Neural cell (in vitro differentiated cells): ENCODE measurements around the gene BLMH. TPM values are rescaled to one million over a fixed set of nuclear protein-coding genes. Genes with fewer than 3 reads are reported as not detected.

ENCODE experiments used
- H2AFZ ChIP-seq: fragments of 200-600, 300-800 bp; sonication (generic), shearing (Covaris generic); 2 replicates; pipeline ENCODE4 v1.6.0; 2014; ENCODE audit warnings: low read depth, mild to moderate bottlenecking, antibody characterized with exemption, low read length, moderate library complexity
- H3F3A ChIP-seq: fragments of 200-600 bp; shearing (Covaris generic); 2 replicates; pipeline ENCODE4 v1.6.1; 2016; ENCODE audit warnings: mild to moderate bottlenecking, moderate library complexity, mixed read lengths, antibody characterized with exemption, low read length; ENCODE audit not compliant: insufficient read depth, poor library complexity, severe bottlenecking
- H3K27ac ChIP-seq: fragments of 200-600, 300-800 bp; sonication (generic), shearing (Covaris generic); 2 replicates; pipeline ENCODE4 v1.5.1; 2014; ENCODE audit warnings: mild to moderate bottlenecking, low read length, moderate library complexity
- H3K27me3 ChIP-seq: fragments of 300-800, 200-600 bp; sonication (generic), shearing (Covaris generic); 2 replicates; pipeline ENCODE4 v1.6.0; 2014; ENCODE audit warnings: mild to moderate bottlenecking, low read depth, low read length, moderate library complexity; ENCODE audit not compliant: insufficient read depth
- H3K36me3 ChIP-seq: fragments of 300-800, 200-600 bp; sonication (generic), shearing (Covaris generic); 2 replicates; pipeline ENCODE4 v1.5.1; 2014; ENCODE audit warnings: mild to moderate bottlenecking, antibody characterized with exemption, low read length, moderate library complexity; ENCODE audit not compliant: insufficient read depth
- H3K4me2 ChIP-seq: fragments of 300-800, 200-600 bp; sonication (generic), shearing (Covaris generic); 2 replicates; pipeline ENCODE4 v1.6.0; 2014; ENCODE audit warnings: mild to moderate bottlenecking, low read length
- H3K4me3 ChIP-seq: fragments of 300-800, 200-600 bp; sonication (generic), shearing (Covaris generic); 2 replicates; pipeline ENCODE4 v1.5.1; 2014; ENCODE audit warnings: mild to moderate bottlenecking, low read length, moderate library complexity
- H3K79me2 ChIP-seq: fragments of 200-600 bp; shearing (Covaris generic); replicated peaks from 2 replicates; pipeline ENCODE4 v1.6.0; 2014; ENCODE audit warnings: mild to moderate bottlenecking, low read length, moderate library complexity; ENCODE audit not compliant: insufficient read depth
- H3K9ac ChIP-seq: fragments of 300-800, 200-600 bp; sonication (generic), shearing (Covaris generic); 2 replicates; pipeline ENCODE4 v1.6.1; 2016; ENCODE audit warnings: mild to moderate bottlenecking, low read length, mixed read lengths
- H3K9me2 ChIP-seq: fragments of 200-600 bp; shearing (Covaris generic); 2 replicates; pipeline ENCODE4 v1.6.1; 2016; ENCODE audit warnings: mild to moderate bottlenecking, low read length, mixed read lengths; ENCODE audit not compliant: insufficient read depth
- H3K9me3 ChIP-seq: fragments of 200-600, 300-800 bp; sonication (generic), shearing (Covaris generic); 2 replicates; pipeline ENCODE4 v1.6.1; 2016; ENCODE audit warnings: mild to moderate bottlenecking, mixed run types, low read length, moderate library complexity, mixed read lengths
- H4K20me1 ChIP-seq: fragments of 200-600 bp; shearing (Covaris generic); 2 replicates; pipeline ENCODE4 v1.6.1; 2016; ENCODE audit warnings: mild to moderate bottlenecking, mixed run types; ENCODE audit not compliant: insufficient read depth
- EP300 ChIP-seq: fragments of 450-650 bp; conservative IDR thresholded peaks from 2 replicates; pipeline ENCODE4 v1.6.1; 2014; ENCODE audit warnings: antibody characterized with exemption, mild to moderate bottlenecking, moderate library complexity; ENCODE audit not compliant: poor library complexity, severe bottlenecking
- EZH2 ChIP-seq: fragments of 200-600, 300-800 bp; shearing (Covaris generic), sonication (generic); IDR thresholded peaks from 2 replicates; pipeline ENCODE4 v1.6.1; 2014; ENCODE audit warnings: antibody characterized with exemption, low read length, borderline replicate concordance, mild to moderate bottlenecking; ENCODE audit not compliant: insufficient read depth, poor library complexity, severe bottlenecking
- MXI1 ChIP-seq: fragments of 450-650 bp; conservative IDR thresholded peaks from 2 replicates; pipeline ENCODE4 v1.6.1; 2014; ENCODE audit warnings: antibody characterized with exemption, mild to moderate bottlenecking; ENCODE audit not compliant: poor library complexity, severe bottlenecking
- POLR2AphosphoS5 ChIP-seq: IDR thresholded peaks from 2 replicates; pipeline ENCODE4 v1.6.1; 2012
- RAD21 ChIP-seq: fragments of 450-650 bp; conservative IDR thresholded peaks from 2 replicates; pipeline ENCODE4 v1.6.1; 2014; ENCODE audit warnings: antibody characterized with exemption, mild to moderate bottlenecking, moderate library complexity
- SMC3 ChIP-seq: fragments of 450-650 bp; conservative IDR thresholded peaks from 2 replicates; pipeline ENCODE4 v1.6.1; 2014; ENCODE audit warnings: antibody characterized with exemption, mild to moderate bottlenecking, moderate library complexity; ENCODE audit not compliant: poor library complexity
- TAF1 ChIP-seq: IDR thresholded peaks from 2 replicates; pipeline ENCODE4 v1.6.1; 2012; ENCODE audit warnings: low read depth
- polyA plus RNA-seq: library from polyadenylated mRNA; depleted of rRNA; stranded (reverse); fragments of >200 nt; gene quantifications from 2 replicates; pipeline ENCODE4 v1.2.3, GENCODE V29; 2014
- TF ChIP-seq, protein P1 (sequence below): IDR thresholded peaks from 2 replicates; pipeline ENCODE4 v1.6.1; 2012; ENCODE audit warnings: borderline replicate concordance
- TF ChIP-seq, protein P2 (sequence below): fragments of 450-650 bp; IDR thresholded peaks from 2 replicates; pipeline ENCODE4 v1.5.1; 2014; ENCODE audit warnings: antibody characterized with exemption, mild to moderate bottlenecking, moderate library complexity; ENCODE audit not compliant: poor library complexity, severe bottlenecking

The BLMH gene
- polyA plus RNA-seq, 1 donor from 2014 or later, result 44.3 TPM

DNA sequence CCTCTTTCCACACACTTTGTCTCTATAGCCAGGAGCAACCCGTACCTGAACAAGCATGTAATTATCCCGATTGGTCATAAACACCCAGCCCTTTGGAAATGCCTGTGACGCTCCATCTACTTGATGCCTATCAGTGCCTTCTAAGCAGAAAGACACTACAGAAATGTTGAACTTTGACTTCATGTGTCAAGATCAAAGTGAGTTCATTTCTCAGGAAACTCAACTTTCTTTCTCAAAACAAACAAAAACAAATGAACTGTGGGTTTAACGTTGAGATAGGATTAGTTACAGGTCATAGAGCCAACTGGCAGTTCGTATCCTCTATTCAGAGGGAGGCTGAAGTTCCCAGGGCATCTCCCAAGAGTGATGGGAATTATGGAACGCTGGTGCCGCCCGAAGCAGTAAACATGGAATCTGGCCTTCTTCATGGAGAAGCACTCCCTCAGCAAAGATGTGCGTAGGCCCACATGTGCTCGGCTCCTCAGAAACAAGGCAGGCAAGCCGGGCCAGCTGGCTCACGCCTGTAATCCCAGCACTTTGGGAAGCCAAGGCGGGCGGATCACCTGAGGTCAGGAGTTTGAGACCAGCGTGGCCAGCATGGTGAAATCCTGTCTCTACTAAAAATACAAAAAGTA is 65.7 kb downstream of the BLMH start (continued):
- no peak for TF ChIP-seq EZH2

DNA sequence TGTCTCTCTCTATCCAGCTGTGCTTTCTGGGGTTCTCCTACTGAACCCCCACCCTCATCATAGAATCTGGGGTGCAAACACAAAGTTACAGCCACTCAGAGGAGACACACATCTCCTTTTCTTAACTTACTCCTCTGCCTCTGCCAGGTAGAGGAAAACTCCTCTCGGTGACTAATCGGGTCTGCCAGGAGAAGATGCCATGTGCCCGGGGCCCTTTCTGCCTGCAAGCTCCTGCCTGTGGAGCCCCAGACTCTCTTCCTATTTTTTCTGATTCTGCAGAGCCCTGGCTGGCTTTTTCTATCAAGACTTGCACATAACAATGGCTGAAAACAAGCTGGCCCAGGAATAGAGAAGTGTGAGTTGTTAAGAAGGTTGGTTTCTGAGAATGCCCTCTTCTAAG is 66.6 kb downstream of the BLMH start:
- Histone ChIP-seq H3K36me3 (no peaks in the 10 kb centered on the region), H3K27me3 (no peaks in the 10 kb centered on the region), H3K4me2 (no peak overlapping the region), H3K27ac (no peak overlapping the region), H3K9ac (no peak overlapping the region), H3K79me2 (no peaks in the 10 kb centered on the region), H3K4me3 (no peak overlapping the region), H3K9me3 (no peaks in the 10 kb centered on the region), H3F3A (no peaks in the 10 kb centered on the region), H3K9me2 (no peaks in the 10 kb centered on the region), H2AFZ (no peak overlapping the region), H4K20me1 (no peaks in the 10 kb centered on the region)
- no peak for TF ChIP-seq POLR2AphosphoS5
- TF ChIP-seq, protein P1, sequence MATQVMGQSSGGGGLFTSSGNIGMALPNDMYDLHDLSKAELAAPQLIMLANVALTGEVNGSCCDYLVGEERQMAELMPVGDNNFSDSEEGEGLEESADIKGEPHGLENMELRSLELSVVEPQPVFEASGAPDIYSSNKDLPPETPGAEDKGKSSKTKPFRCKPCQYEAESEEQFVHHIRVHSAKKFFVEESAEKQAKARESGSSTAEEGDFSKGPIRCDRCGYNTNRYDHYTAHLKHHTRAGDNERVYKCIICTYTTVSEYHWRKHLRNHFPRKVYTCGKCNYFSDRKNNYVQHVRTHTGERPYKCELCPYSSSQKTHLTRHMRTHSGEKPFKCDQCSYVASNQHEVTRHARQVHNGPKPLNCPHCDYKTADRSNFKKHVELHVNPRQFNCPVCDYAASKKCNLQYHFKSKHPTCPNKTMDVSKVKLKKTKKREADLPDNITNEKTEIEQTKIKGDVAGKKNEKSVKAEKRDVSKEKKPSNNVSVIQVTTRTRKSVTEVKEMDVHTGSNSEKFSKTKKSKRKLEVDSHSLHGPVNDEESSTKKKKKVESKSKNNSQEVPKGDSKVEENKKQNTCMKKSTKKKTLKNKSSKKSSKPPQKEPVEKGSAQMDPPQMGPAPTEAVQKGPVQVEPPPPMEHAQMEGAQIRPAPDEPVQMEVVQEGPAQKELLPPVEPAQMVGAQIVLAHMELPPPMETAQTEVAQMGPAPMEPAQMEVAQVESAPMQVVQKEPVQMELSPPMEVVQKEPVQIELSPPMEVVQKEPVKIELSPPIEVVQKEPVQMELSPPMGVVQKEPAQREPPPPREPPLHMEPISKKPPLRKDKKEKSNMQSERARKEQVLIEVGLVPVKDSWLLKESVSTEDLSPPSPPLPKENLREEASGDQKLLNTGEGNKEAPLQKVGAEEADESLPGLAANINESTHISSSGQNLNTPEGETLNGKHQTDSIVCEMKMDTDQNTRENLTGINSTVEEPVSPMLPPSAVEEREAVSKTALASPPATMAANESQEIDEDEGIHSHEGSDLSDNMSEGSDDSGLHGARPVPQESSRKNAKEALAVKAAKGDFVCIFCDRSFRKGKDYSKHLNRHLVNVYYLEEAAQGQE, result no peak
- no peak for TF ChIP-seq RAD21
- no peak for TF ChIP-seq EZH2
- TF ChIP-seq MXI1, result no peak
- no peak for TF ChIP-seq TAF1
- TF ChIP-seq, protein P2, sequence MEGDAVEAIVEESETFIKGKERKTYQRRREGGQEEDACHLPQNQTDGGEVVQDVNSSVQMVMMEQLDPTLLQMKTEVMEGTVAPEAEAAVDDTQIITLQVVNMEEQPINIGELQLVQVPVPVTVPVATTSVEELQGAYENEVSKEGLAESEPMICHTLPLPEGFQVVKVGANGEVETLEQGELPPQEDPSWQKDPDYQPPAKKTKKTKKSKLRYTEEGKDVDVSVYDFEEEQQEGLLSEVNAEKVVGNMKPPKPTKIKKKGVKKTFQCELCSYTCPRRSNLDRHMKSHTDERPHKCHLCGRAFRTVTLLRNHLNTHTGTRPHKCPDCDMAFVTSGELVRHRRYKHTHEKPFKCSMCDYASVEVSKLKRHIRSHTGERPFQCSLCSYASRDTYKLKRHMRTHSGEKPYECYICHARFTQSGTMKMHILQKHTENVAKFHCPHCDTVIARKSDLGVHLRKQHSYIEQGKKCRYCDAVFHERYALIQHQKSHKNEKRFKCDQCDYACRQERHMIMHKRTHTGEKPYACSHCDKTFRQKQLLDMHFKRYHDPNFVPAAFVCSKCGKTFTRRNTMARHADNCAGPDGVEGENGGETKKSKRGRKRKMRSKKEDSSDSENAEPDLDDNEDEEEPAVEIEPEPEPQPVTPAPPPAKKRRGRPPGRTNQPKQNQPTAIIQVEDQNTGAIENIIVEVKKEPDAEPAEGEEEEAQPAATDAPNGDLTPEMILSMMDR, result no peak
- no peak for TF ChIP-seq SMC3
- TF ChIP-seq EP300, result no peak

DNA sequence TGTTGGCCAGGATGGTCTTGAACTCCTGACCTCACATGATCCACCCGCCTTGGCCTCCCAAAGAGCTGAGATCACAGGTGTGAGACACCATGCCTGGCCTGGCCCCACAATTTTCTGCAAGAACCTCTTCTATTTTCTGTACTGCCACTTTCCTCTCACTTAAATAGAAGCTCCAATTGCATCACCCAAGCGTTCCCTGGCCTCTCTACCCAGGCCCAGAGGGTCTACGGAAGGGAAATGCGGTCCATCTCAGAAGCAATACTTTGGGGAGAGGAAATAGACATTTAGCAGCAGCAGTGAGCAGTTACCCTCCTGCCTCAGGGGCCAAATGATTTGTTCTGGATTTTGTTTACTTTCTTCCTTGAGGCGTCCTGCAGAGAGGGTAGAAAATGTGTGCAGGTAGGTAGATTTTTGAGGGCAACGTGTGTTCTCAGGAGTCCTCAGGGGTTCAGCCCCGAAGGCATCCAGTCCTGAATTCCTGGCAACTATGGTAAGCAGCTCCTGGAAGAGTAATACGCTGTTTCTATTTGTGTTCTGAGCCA is 67.3 kb downstream of the BLMH start:
- Histone ChIP-seq H3K4me2 (no peak overlapping the region), H4K20me1 (no peaks in the 10 kb centered on the region), H3K9me2 (no peaks in the 10 kb centered on the region), H3K27me3 (no peaks in the 10 kb centered on the region), H3K27ac (no peak overlapping the region), H3F3A (no peaks in the 10 kb centered on the region), H3K9me3 (no peaks in the 10 kb centered on the region), H3K36me3 (no peaks in the 10 kb centered on the region), H3K4me3 (no peak overlapping the region), H3K9ac (no peak overlapping the region), H3K79me2 (no peaks in the 10 kb centered on the region), H2AFZ (no peak overlapping the region)
- TF ChIP-seq EP300, result no peak
- no peak for TF ChIP-seq RAD21
- no peak for TF ChIP-seq TAF1
- TF ChIP-seq, protein P2, result no peak
- no peak for TF ChIP-seq EZH2
- no peak for TF ChIP-seq MXI1
- TF ChIP-seq POLR2AphosphoS5, result no peak
- TF ChIP-seq, protein P1, result no peak
- TF ChIP-seq SMC3, result no peak
